GM19452 (cell line): Measurements from ENCODE around the gene TFEC.
"Not testable (repeated sequence)": the region's sequence is repeated elsewhere in the genome, so short reads cannot be mapped to it uniquely, and the experiment has no call there.

Experiments used
- ATAC-seq: cut with Tn5 transposase; IDR thresholded peaks from one replicate; pipeline ENCODE4 v1.9.1; 2021; ENCODE audit not compliant: unreplicated experiment

The TFEC gene

GRCh38 chr7:115932880-115933279 is 97.7 kb downstream of the TFEC start:
- ATAC-seq, result no peak

GRCh38 chr7:115930184-115930583 is 100.4 kb downstream of the TFEC start:
- ATAC-seq, result not testable (repeated sequence)

GRCh38 chr7:115929736-115930135 is 100.8 kb downstream of the TFEC start:
- not testable (repeated sequence) for ATAC-seq

- ATAC-seq, result no peak
Measured at GRCh38 chr7:115924411-115924810, 106.2 kb downstream of the TFEC start.

GRCh38 chr7:115920367-115920766 is 110.2 kb downstream of the TFEC start:
- no peak for ATAC-seq

- ATAC-seq, result no peak
Measured at GRCh38 chr7:115914951-115915350, 115.6 kb downstream of the TFEC start.

GRCh38 chr7:115911465-115911864 is 119.1 kb downstream of the TFEC start:
- no peak for ATAC-seq

- no peak for ATAC-seq
Measured at GRCh38 chr7:115910541-115911164, 119.9 kb downstream of the TFEC start.

- ATAC-seq, result no peak
Measured at GRCh38 chr7:115906731-115907130, 123.8 kb downstream of the TFEC start.

GRCh38 chr7:115889669-115889984 is 140.9 kb downstream of the TFEC start:
- ATAC-seq, result no peak

- ATAC-seq, result no peak
Measured at GRCh38 chr7:115888981-115889668, 141.4 kb downstream of the TFEC start.

GRCh38 chr7:115885550-115885949 is 145.0 kb downstream of the TFEC start:
- no peak for ATAC-seq
